ENCODE results near the gene DCLK1. TPM values are rescaled to one million over a fixed set of nuclear protein-coding genes. Genes with fewer than 3 reads are reported as not detected.

DCLK1 gene
- total RNA-seq, 1 donor from 2014 or later = 2.9 TPM

DNA sequence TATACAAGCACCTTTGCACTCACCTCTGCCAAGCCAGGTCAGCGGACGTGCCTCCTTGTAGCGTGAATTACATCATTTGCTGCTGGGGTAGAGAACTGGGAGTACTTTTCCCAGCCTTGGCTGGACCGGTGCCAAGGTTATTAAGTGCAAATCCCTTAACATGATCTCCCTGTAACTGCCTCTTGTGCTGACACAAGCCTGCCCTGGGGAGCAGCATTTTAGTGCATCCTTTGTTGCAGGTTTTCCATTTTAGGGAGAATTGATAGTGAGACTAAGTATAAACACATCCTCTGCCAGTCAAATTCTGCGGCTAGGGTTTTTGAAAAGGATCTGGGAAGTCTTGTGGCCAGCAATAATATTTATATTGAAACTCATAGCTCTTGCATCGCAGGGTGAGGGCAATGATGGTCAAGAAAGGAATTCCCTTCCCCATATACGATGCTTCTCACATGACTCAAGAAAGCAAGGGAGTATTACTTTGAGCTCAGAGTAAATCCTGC is 32.7 kb upstream of the DCLK1 start:
- no peak overlapping the region for H3K4me3 ChIP-seq (ENCODE audit: low read depth, low read length)
- TF ChIP-seq, protein P1, sequence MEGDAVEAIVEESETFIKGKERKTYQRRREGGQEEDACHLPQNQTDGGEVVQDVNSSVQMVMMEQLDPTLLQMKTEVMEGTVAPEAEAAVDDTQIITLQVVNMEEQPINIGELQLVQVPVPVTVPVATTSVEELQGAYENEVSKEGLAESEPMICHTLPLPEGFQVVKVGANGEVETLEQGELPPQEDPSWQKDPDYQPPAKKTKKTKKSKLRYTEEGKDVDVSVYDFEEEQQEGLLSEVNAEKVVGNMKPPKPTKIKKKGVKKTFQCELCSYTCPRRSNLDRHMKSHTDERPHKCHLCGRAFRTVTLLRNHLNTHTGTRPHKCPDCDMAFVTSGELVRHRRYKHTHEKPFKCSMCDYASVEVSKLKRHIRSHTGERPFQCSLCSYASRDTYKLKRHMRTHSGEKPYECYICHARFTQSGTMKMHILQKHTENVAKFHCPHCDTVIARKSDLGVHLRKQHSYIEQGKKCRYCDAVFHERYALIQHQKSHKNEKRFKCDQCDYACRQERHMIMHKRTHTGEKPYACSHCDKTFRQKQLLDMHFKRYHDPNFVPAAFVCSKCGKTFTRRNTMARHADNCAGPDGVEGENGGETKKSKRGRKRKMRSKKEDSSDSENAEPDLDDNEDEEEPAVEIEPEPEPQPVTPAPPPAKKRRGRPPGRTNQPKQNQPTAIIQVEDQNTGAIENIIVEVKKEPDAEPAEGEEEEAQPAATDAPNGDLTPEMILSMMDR (IDR thresholded peaks at IDR 0.05; ENCODE audit: insufficient read depth, low read length, poor library complexity, severe bottlenecking) = no peak
- no peaks in the 10 kb centered on the region for H3K27me3 ChIP-seq (ENCODE audit: control insufficient read depth, insufficient read depth, low read length)
- H3K36me3 ChIP-seq (ENCODE audit: control insufficient read depth, insufficient read depth, low read length) = no peaks in the 10 kb centered on the region
- DNase-seq (ENCODE audit: low read depth) = peak; percentile 45

DNA sequence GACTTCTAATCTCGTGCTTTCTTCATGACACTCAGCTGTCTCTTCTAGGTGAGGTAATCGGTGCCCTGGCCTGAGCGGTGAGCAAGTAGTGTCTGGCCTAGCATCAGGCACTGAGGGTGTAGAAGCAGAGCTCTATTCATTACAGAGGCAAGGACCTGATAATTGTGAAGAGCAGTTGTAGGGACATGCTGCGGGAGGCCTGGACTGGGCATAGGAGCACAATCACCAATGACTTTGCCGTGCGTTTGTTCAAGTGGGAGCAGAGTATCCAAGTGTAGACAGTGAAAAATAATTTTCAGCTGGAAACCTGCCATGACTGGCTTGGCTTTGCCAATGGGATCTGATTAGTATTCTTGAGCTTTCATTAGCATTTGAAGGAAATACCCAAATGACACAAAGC is 32.1 kb upstream of the DCLK1 start:
- Histone ChIP-seq H3K27me3 (ENCODE audit: control insufficient read depth, insufficient read depth, low read length) (no peaks in the 10 kb centered on the region), H3K4me3 (ENCODE audit: low read depth, low read length) (no peak overlapping the region), H3K36me3 (ENCODE audit: control insufficient read depth, insufficient read depth, low read length) (no peaks in the 10 kb centered on the region)
- TF ChIP-seq, protein P1 (IDR thresholded peaks at IDR 0.05; ENCODE audit: insufficient read depth, low read length, poor library complexity, severe bottlenecking) = no peak
- no peak for DNase-seq (ENCODE audit: low read depth)

DNA sequence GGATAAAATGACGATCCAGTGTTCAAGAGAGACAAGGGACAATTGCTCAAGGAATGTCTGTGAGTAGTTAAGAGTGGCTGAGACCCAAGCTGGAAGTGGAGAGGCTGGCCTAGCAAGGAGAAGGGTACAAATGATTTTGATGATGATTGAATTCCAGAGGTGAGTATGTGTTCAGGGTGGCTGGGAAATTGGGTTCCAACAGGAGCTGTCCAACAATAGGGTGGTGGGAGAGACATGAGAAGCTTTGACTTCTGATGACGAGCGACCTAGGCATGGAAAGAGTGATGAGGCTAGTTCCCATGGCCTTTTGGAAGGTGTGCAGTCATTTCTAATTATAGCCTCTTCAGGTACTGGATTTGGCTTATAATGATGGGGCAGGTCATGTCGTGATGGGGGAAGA is 29.1 kb upstream of the DCLK1 start:
- DNase-seq (ENCODE audit: low read depth) = no peak
- TF ChIP-seq, protein P1 (IDR thresholded peaks at IDR 0.05; ENCODE audit: insufficient read depth, low read length, poor library complexity, severe bottlenecking) = no peak
- no peaks in the 10 kb centered on the region for H3K27me3 ChIP-seq (ENCODE audit: control insufficient read depth, insufficient read depth, low read length)
- no peaks in the 10 kb centered on the region for H3K36me3 ChIP-seq (ENCODE audit: control insufficient read depth, insufficient read depth, low read length)
- no peak overlapping the region for H3K4me3 ChIP-seq (ENCODE audit: low read depth, low read length)

DNA sequence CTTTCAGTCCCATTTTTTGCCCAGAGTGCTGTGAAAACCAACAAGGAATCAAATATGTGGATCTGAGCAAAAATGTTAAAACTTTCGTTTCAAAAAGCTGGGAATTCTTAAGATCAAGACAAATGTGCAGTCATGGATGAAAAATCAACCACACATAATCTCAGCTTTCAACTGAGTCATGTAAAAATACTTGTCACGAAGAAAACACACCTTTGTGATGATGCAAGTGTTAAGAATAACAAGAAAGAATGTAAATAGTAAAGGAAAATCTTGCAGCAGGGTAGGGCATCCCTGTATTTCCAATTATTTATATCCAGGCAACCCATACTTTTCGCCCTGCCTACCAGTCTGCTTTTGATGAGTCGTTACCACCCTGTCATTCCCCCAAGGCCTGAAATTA is 27.4 kb upstream of the DCLK1 start:
- H3K27me3 ChIP-seq (ENCODE audit: control insufficient read depth, insufficient read depth, low read length) = no peaks in the 10 kb centered on the region
- TF ChIP-seq, protein P1 (IDR thresholded peaks at IDR 0.05; ENCODE audit: insufficient read depth, low read length, poor library complexity, severe bottlenecking) = no peak
- peak; percentile 58 for DNase-seq (ENCODE audit: low read depth)
- no peak overlapping the region for H3K4me3 ChIP-seq (ENCODE audit: low read depth, low read length)
- H3K36me3 ChIP-seq (ENCODE audit: control insufficient read depth, insufficient read depth, low read length) = no peaks in the 10 kb centered on the region

DNA sequence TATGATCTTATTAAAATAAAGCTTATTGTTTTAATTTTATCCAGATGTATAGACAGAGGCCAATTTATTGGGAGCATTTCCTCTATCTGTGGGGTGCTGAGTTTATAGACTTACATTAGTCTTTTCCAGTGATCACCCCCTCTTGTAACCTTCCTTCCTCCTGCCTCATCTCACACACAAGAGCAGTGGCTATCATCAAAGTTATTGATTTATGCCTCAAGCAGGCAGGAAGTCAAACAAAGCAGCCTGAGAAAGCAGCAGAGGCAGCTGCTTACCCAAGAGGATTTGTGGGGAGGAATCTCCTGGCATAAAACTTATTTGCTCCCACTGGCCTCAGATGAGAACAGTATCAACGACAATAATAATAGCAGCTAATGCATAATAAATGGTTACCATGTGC is 26.3 kb upstream of the DCLK1 start:
- Histone ChIP-seq H3K4me3 (ENCODE audit: low read depth, low read length) (no peak overlapping the region), H3K36me3 (ENCODE audit: control insufficient read depth, insufficient read depth, low read length) (no peaks in the 10 kb centered on the region), H3K27me3 (ENCODE audit: control insufficient read depth, insufficient read depth, low read length) (no peaks in the 10 kb centered on the region)
- DNase-seq (ENCODE audit: low read depth) = no peak
- TF ChIP-seq, protein P1 (IDR thresholded peaks at IDR 0.05; ENCODE audit: insufficient read depth, low read length, poor library complexity, severe bottlenecking) = no peak

DNA sequence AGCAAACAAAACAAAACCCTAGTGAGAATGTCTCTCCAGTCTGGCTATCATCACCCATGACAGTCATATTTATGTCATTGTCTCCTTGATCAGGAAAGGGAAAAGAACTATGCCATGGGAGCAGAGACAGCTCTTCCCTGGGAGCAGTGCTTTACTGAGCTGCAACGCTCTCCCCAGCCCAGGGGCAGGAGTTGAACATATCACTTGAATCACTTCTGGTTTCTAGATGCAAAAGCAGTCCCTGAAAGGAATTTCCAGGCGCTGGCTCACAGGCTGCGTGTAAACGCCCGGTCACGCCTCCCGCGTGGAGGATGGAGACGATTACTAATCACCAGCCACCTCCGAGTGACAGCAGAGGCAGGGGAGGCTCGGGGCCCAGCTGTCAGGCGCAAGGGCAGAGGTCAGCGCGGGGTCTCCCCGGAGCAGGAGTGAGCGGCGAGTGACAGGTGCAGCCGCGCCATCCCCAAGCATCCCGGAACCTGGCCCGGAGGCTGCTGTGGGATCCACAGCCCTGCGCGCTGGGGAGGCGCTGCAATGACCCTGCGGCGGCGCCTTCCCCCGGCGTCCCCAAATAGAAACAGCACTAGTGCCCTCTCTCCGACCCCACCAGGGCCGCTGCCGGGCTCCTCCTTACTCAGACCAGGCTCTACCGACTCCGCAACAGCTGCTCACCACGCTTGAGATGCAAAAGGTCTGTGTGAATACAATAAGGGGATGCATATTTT is 23.5 kb upstream of the DCLK1 start:
- Histone ChIP-seq H3K27me3 (ENCODE audit: control insufficient read depth, insufficient read depth, low read length) (no peaks in the 10 kb centered on the region), H3K36me3 (ENCODE audit: control insufficient read depth, insufficient read depth, low read length) (no peaks in the 10 kb centered on the region), H3K4me3 (ENCODE audit: low read depth, low read length) (peak overlapping the region; percentile 17)
- DNase-seq (ENCODE audit: low read depth) = no peak
- TF ChIP-seq, protein P1 (IDR thresholded peaks at IDR 0.05; ENCODE audit: insufficient read depth, low read length, poor library complexity, severe bottlenecking) = no peak
